ENCODE measurements around the gene TCEA3.

- TF ChIP-seq POLR2A (IDR thresholded peaks at IDR 0.05; ENCODE audit: low read depth, low read length) (no peak), IRF3 (IDR thresholded peaks at IDR 0.05) (no peak), SRF (IDR thresholded peaks at IDR 0.05; ENCODE audit: low read depth in 2 of 2, low read length in 2 of 2) (no peak), SIN3A (IDR thresholded peaks at IDR 0.05; ENCODE audit: low read depth, low read length) (no peak), EED (IDR thresholded peaks at IDR 0.05; ENCODE audit: low read depth) (no peak), MYC (IDR thresholded peaks at IDR 0.05; ENCODE audit: insufficient read depth, insufficient read length, insufficient replicate concordance, low read length, severe bottlenecking) (no peak), REST (IDR thresholded peaks at IDR 0.05; ENCODE audit: low read depth, low read length) (no peak), BHLHE40 (IDR thresholded peaks at IDR 0.05; ENCODE audit: borderline replicate concordance in 1 of 2, low read depth in 2 of 2, low read length in 1 of 2) (no peak), EP300 (IDR thresholded peaks at IDR 0.05; ENCODE audit: borderline replicate concordance in 1 of 2, control insufficient read depth in 1 of 2, low read depth in 2 of 2, low read length in 2 of 2) (no peak)
- TF ChIP-seq, protein P1, sequence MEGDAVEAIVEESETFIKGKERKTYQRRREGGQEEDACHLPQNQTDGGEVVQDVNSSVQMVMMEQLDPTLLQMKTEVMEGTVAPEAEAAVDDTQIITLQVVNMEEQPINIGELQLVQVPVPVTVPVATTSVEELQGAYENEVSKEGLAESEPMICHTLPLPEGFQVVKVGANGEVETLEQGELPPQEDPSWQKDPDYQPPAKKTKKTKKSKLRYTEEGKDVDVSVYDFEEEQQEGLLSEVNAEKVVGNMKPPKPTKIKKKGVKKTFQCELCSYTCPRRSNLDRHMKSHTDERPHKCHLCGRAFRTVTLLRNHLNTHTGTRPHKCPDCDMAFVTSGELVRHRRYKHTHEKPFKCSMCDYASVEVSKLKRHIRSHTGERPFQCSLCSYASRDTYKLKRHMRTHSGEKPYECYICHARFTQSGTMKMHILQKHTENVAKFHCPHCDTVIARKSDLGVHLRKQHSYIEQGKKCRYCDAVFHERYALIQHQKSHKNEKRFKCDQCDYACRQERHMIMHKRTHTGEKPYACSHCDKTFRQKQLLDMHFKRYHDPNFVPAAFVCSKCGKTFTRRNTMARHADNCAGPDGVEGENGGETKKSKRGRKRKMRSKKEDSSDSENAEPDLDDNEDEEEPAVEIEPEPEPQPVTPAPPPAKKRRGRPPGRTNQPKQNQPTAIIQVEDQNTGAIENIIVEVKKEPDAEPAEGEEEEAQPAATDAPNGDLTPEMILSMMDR (IDR thresholded peaks at IDR 0.05 in 2 of 3, conservative IDR thresholded peaks at IDR 0.05 in 1 of 3; ENCODE audit: control insufficient read depth in 2 of 3, extremely low read depth in 1 of 3, insufficient read depth in 1 of 3, low read depth in 3 of 3, low read length in 3 of 3): no peak
Measured at GRCh38 chr1:23367451-23367790, 57.1 kb downstream of the TCEA3 start.
